Peyer's patch (tissue), 4 donors: ENCODE data around the gene SF3A2. TPM values are rescaled to one million over a fixed set of nuclear protein-coding genes. Genes with fewer than 3 reads are reported as not detected.

Experiments
- DNase-seq, 3 donors: peaks; one replicate each; pipeline ENCODE4 v3.0.0-alpha.2; 2017 to 2019
- H3K27ac ChIP-seq, 4 donors: fragments of 200-600 bp; sonication (generic); one replicate each; pipeline ENCODE4 v1.5.1; 2016 to 2019
- H3K27me3 ChIP-seq, 2 donors: fragments of 200-600 bp; sonication (generic); one replicate each; pipeline ENCODE4 v1.5.1; 2019
- H3K36me3 ChIP-seq, 3 donors: fragments of 200-600 bp; sonication (generic); one replicate each; pipeline ENCODE4 v1.5.1; 2016 to 2019
- H3K4me1 ChIP-seq, 4 donors: fragments of 200-600 bp; sonication (generic); one replicate each; pipeline ENCODE4 v1.5.1; 2016 to 2019
- H3K4me3 ChIP-seq, 4 donors: fragments of 200-600 bp; sonication (generic); 1 replicate in 3 of 4; 2 replicates in 1 of 4; pipeline ENCODE4 v1.5.1; 2016 to 2019; ENCODE audit warnings: mild to moderate bottlenecking in 1 of 4
- H3K9me3 ChIP-seq, 4 donors: fragments of 200-600 bp; sonication (generic); one replicate each; pipeline ENCODE4 v1.5.1; 2016 to 2019; ENCODE audit warnings: mild to moderate bottlenecking in 1 of 4
- CTCF ChIP-seq, 6 experiments: fragments of 450-650 bp in 4 of 6; fragments of 200-600 bp in 2 of 6; sonication (generic) in 1 of 6; IDR thresholded peaks; one replicate each; pipeline ENCODE4 v1.5.1; 2017 to 2019; ENCODE audit warnings: antibody characterized with exemption in 6 of 6, mild to moderate bottlenecking in 3 of 6, moderate library complexity in 1 of 6
- POLR2A ChIP-seq, 2 donors: fragments of 450-650 bp; IDR thresholded peaks; one replicate each; pipeline ENCODE4 v1.5.1; 2017; ENCODE audit warnings: antibody characterized with exemption in 2 of 2, mild to moderate bottlenecking in 2 of 2, moderate library complexity in 2 of 2
- total RNA-seq, 4 donors: library from RNA; depleted of rRNA; stranded (reverse); fragments of >200 nt; gene quantifications; one replicate each; pipeline ENCODE4 v1.1.0, GENCODE V29; 2016

SF3A2 gene
- 100 to 1,000 TPM in 1 of 4 donors, 10 to 100 TPM in 3; 38.7 to 133 (median 72.3) TPM for total RNA-seq

- Histone ChIP-seq H3K27me3 (no peaks in the 10 kb centered on the region), H3K4me3 (peak within 1 kb of the TSS; percentile 81 to 98 (median 86)), H3K4me1 (peaks cover 12 to 68% (median 38%) of the 10 kb centered on the region in 4 donors), H3K9me3 (no peaks in the 10 kb centered on the region), H3K36me3 (peaks cover 0 to 20% (median 0%) of the 10 kb centered on the region in 3 donors), H3K27ac (peak within 1 kb of the TSS; percentile 92 to 100 (median 97))
- peak; percentile 79 to 83 for TF ChIP-seq POLR2A (IDR thresholded peaks at IDR 0.05)
- peak; percentile 100 for TF ChIP-seq CTCF (IDR thresholded peaks at IDR 0.05)
- DNase-seq: peak; percentile 93 to 99 (median 98)
These were observed at the start of gene SF3A2, which contains the start of gene PLEKHJ1 for GRCh38 chr19:2236314-2237050. TSS of gene SF3A2 (plus strand) at chr19:2236824. CDS start at chr19:2243419, 6,595 bp downstream. TSS of gene PLEKHJ1 (minus strand) at chr19:2236329. CDS start at chr19:2236248, 81 bp downstream.

GRCh38 chr19:2187159-2187558 is 49.5 kb upstream of the SF3A2 start:
- TF ChIP-seq POLR2A (IDR thresholded peaks at IDR 0.05): no peak
- no peak for TF ChIP-seq CTCF (IDR thresholded peaks at IDR 0.05)
- no peak for DNase-seq
- H3K27me3 ChIP-seq: no peaks in the 10 kb centered on the region
- H3K4me1 ChIP-seq: peaks cover 0 to 36% (median 8%) of the 10 kb centered on the region in 4 donors
- no peaks in the 10 kb centered on the region for H3K9me3 ChIP-seq
- H3K4me3 ChIP-seq: no peak overlapping the region
- peaks cover 0 to 71% (median 0%) of the 10 kb centered on the region in 3 donors for H3K36me3 ChIP-seq
- H3K27ac ChIP-seq: peak overlapping the region in 1 of 4 donors; percentile 64

- Histone ChIP-seq H3K4me3 (no peak overlapping the region), H3K9me3 (no peaks in the 10 kb centered on the region), H3K27ac (no peak overlapping the region), H3K36me3 (peaks cover 0 to 79% (median 0%) of the 10 kb centered on the region in 3 donors), H3K4me1 (peaks cover 0 to 36% (median 6%) of the 10 kb centered on the region in 4 donors), H3K27me3 (no peaks in the 10 kb centered on the region)
- TF ChIP-seq POLR2A (IDR thresholded peaks at IDR 0.05) (no peak), CTCF (IDR thresholded peaks at IDR 0.05) (no peak)
- no peak for DNase-seq
These were observed 47.8 kb upstream of the SF3A2 start for GRCh38 chr19:2188708-2189385.

- Histone ChIP-seq H3K27ac (no peak overlapping the region), H3K4me3 (no peak overlapping the region), H3K9me3 (no peaks in the 10 kb centered on the region), H3K27me3 (no peaks in the 10 kb centered on the region), H3K36me3 (peaks cover 0 to 79% (median 0%) of the 10 kb centered on the region in 3 donors), H3K4me1 (peaks cover 0 to 36% (median 6%) of the 10 kb centered on the region in 4 donors)
- DNase-seq: no peak
- no peak for TF ChIP-seq CTCF (IDR thresholded peaks at IDR 0.05)
- TF ChIP-seq POLR2A (IDR thresholded peaks at IDR 0.05): no peak
These were observed 46.7 kb upstream of the SF3A2 start for GRCh38 chr19:2189880-2190279.

- TF ChIP-seq POLR2A (IDR thresholded peaks at IDR 0.05): no peak
- TF ChIP-seq CTCF (IDR thresholded peaks at IDR 0.05): no peak
These were observed 45.7 kb upstream of the SF3A2 start for GRCh38 chr19:2190848-2191455.

More at GRCh38 chr19:2190848-2191455, 45.7 kb upstream of the SF3A2 start:
- Histone ChIP-seq H3K4me1 (peaks cover 0 to 28% (median 6%) of the 10 kb centered on the region in 4 donors), H3K4me3 (no peak overlapping the region), H3K9me3 (no peaks in the 10 kb centered on the region), H3K27me3 (no peaks in the 10 kb centered on the region), H3K27ac (peak overlapping the region in 2 of 4 donors; percentile 75 to 81), H3K36me3 (peaks cover 0 to 82% (median 0%) of the 10 kb centered on the region in 3 donors)
- DNase-seq: no peak
